ENCODE data around the gene RHEB. TPM values are rescaled to one million over a fixed set of nuclear protein-coding genes. Genes with fewer than 3 reads are reported as not detected.
A peak's percentile ranks its signal among the peaks of the same experiment; 100 is the strongest.

RHEB gene
- total RNA-seq, 1 donor from 2014 or later: 157 TPM

DNA sequence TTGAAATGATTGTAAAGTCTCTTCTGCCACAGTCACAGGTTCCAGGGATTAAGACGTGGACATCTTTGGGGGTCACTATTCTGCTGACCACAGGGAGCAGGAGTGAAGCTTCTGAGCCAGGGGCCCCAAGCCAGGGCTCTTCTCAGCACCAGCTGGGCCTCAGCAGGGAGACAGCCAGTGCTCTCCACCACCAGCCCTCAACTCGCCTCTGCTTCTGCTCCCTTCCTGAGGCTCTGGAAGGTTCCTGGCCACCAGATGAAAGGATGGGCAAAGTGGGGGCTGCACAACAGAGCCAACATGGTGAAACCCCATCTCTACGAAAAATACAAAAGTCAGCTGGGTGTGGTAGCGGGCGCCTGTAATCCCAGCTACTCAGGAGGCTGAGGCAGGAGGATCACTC lies 68.5 kb downstream of the RHEB start:
- no peak for DNase-seq (ENCODE audit: low read depth)
- TF ChIP-seq, protein P1, sequence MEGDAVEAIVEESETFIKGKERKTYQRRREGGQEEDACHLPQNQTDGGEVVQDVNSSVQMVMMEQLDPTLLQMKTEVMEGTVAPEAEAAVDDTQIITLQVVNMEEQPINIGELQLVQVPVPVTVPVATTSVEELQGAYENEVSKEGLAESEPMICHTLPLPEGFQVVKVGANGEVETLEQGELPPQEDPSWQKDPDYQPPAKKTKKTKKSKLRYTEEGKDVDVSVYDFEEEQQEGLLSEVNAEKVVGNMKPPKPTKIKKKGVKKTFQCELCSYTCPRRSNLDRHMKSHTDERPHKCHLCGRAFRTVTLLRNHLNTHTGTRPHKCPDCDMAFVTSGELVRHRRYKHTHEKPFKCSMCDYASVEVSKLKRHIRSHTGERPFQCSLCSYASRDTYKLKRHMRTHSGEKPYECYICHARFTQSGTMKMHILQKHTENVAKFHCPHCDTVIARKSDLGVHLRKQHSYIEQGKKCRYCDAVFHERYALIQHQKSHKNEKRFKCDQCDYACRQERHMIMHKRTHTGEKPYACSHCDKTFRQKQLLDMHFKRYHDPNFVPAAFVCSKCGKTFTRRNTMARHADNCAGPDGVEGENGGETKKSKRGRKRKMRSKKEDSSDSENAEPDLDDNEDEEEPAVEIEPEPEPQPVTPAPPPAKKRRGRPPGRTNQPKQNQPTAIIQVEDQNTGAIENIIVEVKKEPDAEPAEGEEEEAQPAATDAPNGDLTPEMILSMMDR (conservative IDR thresholded peaks at IDR 0.05; ENCODE audit: low read depth, low read length): no peak
- H3K4me3 ChIP-seq (ENCODE audit: low read depth, low read length): no peak overlapping the region

DNA sequence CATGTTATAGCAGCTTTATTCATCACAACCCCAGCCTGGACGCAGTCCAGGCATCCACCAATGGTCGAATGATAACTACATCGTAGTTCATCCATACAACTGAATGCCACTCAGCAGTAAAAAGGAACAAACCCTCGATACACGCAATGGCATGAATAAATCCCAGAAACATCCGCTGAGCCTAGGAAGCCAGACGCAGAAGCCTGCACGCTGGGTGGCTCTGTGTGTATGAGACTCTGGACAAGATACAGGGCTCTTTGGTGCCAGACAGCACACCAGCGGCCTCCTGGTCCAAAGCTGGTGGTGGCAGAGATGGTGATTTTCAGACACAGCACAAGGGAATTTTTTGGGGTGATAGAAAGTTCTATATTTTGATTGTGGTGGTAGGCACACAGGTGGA lies 69.7 kb downstream of the RHEB start:
- no peak for DNase-seq (ENCODE audit: low read depth)
- TF ChIP-seq, protein P1 (conservative IDR thresholded peaks at IDR 0.05; ENCODE audit: low read depth, low read length): no peak
- H3K4me3 ChIP-seq (ENCODE audit: low read depth, low read length): no peak overlapping the region

DNA sequence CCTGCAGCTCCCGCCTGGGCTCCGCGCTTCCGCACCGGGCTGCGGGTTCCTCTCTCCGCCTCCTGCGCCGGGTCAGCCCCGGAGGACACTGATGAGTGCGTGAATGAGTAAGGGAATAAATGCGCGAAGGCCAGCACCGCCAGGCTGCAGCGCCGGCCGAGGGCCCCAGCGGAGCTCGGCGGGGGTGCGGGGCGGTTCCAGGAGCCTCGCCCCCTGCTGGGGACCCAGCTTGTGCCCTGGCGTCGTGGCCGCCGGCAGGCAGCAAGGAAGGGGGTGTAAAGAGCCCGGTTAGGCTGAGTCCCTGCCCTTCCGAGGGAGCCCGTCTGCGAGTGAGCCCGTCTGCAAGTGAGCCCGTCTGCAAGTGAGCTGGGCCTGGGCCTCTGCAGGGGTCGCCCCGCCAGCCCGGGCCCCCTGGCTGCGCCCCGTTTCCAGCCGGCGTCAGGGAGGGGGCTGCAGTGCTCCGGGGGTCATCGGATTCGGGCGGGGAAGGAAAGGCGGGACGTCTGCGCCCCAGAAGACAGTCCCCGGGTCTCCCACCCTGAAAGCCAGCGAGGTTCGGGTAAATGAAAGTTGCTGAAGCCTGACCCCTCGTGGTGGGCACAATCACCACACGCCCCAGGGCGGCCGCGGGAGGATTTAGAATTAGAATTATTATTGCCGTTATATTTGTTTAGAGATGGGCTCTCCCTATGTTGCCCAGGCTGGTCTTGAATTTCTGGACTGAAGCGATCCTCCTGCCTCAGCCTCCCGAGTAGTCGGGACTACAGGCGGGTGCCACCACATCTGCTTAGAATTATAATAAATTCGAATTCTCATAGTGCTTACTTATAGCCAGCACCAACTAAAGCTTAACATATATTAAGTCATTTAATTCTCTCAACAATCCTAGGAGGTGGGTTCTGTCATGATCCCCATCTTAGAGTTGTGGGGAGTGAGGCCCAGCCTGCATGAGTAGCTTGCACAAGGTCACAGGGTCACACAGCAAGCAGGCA lies 71.1 kb downstream of the RHEB start:
- DNase-seq (ENCODE audit: low read depth): no peak
- H3K4me3 ChIP-seq (ENCODE audit: low read depth, low read length): peak overlapping the region; percentile 56
- TF ChIP-seq, protein P1 (conservative IDR thresholded peaks at IDR 0.05; ENCODE audit: low read depth, low read length): peak; percentile 64

DNA sequence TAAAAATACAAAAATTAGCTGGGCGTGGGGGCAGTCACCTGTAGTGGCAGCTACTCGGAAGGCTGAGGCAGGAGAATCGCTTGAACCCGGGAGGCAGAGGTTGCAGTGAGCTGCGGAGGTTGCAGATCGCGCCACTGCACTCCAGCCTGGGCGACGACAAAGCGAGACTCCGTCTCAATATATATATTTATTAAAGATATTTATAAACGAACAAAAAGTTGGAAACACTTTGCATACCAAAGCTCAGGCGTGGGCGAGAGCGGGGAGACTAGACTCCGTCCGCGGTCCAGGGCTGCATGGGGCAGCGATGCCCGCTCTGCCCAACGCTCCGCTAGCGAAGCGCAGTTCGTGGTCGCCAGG lies 71.8 kb downstream of the RHEB start:
- TF ChIP-seq, protein P1 (conservative IDR thresholded peaks at IDR 0.05; ENCODE audit: low read depth, low read length): no peak
- DNase-seq (ENCODE audit: low read depth): no peak
- H3K4me3 ChIP-seq (ENCODE audit: low read depth, low read length): peak overlapping the region; percentile 56

DNA sequence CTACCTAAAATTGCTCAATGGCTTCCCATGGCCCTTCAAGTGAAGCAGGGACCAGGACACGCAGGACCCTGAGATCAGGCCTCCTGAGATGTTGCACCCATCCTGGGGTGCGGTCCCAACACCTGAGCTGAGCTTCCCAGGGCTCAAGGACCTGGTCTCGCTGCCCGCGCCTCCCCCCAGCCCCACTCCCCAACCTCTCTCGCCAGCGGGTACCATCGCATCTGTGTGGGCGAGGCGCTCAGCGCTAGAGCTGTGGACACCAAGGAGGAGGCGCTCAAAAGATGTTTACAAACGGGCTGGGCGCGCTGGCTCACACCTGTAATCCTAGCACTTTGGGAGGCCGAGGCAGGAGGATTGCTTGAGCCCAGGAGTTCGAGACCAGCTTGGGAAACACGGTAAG lies 72.4 kb downstream of the RHEB start:
- TF ChIP-seq, protein P1 (conservative IDR thresholded peaks at IDR 0.05; ENCODE audit: low read depth, low read length): no peak
- H3K4me3 ChIP-seq (ENCODE audit: low read depth, low read length): no peak overlapping the region
- DNase-seq (ENCODE audit: low read depth): no peak

DNA sequence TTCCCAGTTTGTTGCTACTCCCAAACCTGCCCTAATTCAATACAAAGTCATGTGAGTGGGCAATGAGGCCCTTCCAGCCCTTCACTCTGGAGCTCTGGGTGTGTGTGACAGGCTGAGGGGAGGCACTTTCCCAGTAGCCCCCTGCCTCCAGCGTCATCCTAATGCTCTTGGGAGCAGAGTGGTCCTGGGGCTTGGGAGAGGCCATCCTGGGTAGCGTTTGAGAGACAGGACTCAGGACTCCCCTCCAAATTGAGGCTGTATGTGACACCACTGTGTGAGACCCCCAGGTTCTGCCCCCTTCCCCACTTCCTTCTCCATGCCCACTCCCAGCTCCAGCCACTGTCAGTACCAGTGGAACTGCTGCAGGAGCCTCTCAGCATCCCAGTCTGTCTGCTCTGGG lies 73.3 kb downstream of the RHEB start:
- TF ChIP-seq, protein P1 (conservative IDR thresholded peaks at IDR 0.05; ENCODE audit: low read depth, low read length): no peak
- H3K4me3 ChIP-seq (ENCODE audit: low read depth, low read length): no peak overlapping the region
- no peak for DNase-seq (ENCODE audit: low read depth)

DNA sequence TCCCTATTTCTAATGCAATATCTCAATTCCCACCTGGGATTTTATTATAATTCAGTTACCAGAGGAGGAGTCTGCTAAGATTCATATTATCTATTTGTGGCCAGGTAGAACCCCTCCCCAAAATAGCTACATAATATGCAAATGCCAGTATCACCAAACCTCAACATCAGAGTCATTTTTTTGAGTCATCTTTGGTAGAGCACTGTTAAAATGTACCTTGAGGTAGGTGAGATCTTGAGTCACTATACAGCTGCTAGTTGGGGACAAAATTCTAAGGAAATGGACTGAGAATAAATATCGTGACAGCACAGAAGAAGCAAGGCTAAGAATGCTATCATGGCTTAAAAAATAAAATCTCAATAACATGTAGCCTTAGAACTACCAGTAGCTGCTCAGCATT lies 75.1 kb downstream of the RHEB start:
- H3K4me3 ChIP-seq (ENCODE audit: low read depth, low read length): no peak overlapping the region
- TF ChIP-seq, protein P1 (conservative IDR thresholded peaks at IDR 0.05; ENCODE audit: low read depth, low read length): no peak
- no peak for DNase-seq (ENCODE audit: low read depth)

Data from epithelial cell of proximal tubule (primary cell).